ENCODE data around the gene FBH1. TPM values are rescaled to one million over a fixed set of nuclear protein-coding genes. Genes with fewer than 3 reads are reported as not detected.
A peak's percentile ranks its signal among the peaks of the same experiment; 100 is the strongest.
"Not testable (repeated sequence)": the region's sequence is repeated elsewhere in the genome, so short reads cannot be mapped to it uniquely, and the experiment has no call there.

Gene FBH1
- 32.8 and 38.4 TPM in 2 replicates for total RNA-seq (2014; rRNA removed; shearing (Covaris generic))

DNA sequence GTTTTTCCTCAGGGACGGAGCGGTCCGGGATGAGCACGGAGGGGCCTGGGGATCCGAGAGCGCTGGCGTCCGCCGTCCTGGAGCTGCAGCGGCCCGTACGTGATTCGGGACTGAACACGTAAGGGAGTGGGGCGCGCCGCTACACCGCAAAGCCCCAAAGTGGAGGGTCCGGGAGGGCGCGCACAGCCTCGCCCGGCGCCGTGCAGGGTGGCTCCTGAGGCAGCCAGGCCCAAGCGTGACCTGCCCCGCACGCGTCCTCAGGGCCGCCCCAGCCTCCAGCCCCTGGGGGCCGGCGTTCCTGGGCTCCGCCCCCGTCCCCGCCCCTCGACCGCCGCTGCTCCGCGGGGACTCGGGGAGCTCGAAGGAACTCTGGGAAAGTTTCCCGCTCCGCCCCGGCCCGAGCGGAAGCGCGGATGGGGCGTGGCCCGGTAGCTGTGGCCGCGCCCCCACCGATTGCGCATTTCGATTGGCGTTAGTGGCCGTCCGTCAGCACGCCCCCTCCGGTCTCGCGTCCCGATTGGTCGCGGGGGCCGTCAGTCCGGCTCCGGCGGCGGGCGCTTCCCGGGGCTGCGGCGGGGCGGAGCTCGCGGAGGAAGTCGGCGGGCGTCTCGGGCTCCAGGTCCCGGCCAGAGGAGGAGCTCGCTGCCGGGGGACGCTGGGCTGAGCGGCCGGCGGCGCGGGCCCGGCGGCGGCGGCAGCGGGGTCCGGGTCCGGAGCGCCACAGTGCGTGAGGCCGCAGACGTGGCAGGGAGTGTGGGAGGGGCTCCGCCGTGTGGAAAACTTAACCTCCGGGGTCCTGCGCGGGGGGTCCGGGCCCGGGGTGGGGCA is at the start of gene FBH1, which contains the start of gene ANKRD16:
Gene FBH1, plus strand, starts transcription at position 620 of the 828 bp plus-strand sequence. Its CDS starts 103 bp downstream, at position 723.
Gene ANKRD16, minus strand, starts transcription at position 270 of the 828 bp plus-strand sequence. CDS start 539 bp downstream, outside the sequence.
- peak; percentile 94 for DNase-seq
- Histone ChIP-seq H3K4me1 (no peaks in the 10 kb centered on the region), H3K4me3 (peak within 1 kb of the TSS; percentile 84), H3K9me3 (replicated peaks) (no peaks in the 10 kb centered on the region), H3K36me3 (peaks cover 7% of the 10 kb centered on the region), H3K27me3 (no peaks in the 10 kb centered on the region), H3K27ac (peak within 1 kb of the TSS; percentile 63)

DNA sequence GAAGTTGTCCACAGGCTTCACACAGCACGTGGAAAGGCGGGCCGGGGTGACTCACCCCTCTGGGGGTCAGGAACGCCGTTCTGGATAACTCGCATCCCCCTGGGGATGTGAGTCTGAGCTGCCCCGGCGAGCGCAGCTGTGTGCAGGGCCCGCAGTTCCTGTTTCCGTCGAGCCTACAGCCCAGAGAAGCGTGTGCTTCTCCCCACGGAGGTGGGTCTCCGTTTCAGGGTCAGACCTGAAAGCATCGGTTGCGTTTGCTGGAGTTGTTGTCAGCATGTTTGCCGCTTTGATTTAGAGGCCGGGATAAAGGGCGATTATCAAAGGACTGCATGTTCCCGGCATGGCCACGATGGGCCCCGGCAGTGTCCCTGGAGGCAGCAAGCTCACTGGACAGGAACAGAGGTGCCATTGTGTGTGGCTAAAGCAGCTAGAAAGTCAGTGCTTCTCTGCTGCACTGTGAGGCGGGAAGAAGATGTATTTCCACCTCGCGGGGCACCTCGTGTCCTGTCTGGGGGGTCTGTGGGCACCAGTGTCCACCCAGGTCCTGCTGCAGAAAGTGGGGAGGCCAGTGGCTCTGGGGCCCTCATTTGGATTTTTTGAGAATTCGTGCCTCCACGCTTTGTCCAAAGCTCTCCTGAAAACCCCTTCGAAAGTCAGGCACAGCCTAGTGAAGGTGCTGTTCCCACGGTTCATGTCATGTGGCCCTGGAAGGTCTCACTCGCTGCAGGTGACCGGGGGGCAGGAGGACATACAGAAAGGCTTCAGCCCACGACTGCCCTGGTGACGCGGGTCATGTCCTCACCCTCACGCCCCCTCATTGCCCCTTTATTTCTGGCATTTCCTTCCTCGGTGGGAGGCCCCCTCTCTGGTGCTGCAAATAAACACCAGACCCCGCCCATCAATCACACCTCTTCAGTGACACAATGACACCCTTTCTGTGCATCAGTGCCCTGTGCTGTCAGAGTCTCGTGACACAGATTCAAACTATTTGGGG is 49.4 kb upstream of the FBH1 start:
- peak overlapping the region; percentile 53 for H3K4me3 ChIP-seq
- peak; percentile 84 to 85 for DNase-seq
- no peaks in the 10 kb centered on the region for H3K27me3 ChIP-seq
- H3K27ac ChIP-seq: peak overlapping the region; percentile 82
- 0 out of 2 replicates have a peak, but pooled peaks cover 7% of the 10 kb centered on the region for H3K4me1 ChIP-seq
- H3K36me3 ChIP-seq: no peaks in the 10 kb centered on the region
- H3K9me3 ChIP-seq (replicated peaks): no peaks in the 10 kb centered on the region

- Histone ChIP-seq H3K9me3 (replicated peaks) (no peaks in the 10 kb centered on the region), H3K4me1 (0 out of 2 replicates have a peak, but pooled peaks cover 7% of the 10 kb centered on the region), H3K27me3 (no peaks in the 10 kb centered on the region), H3K36me3 (no peaks in the 10 kb centered on the region), H3K4me3 (no peak overlapping the region), H3K27ac (no peak overlapping the region)
- DNase-seq: no peak
These were observed 48.1 kb upstream of the FBH1 start for GRCh38 chr10:5841965-5842364.

- Histone ChIP-seq H3K4me3 (no peak overlapping the region), H3K27ac (no peak overlapping the region), H3K36me3 (no peaks in the 10 kb centered on the region), H3K9me3 (replicated peaks) (no peaks in the 10 kb centered on the region), H3K27me3 (no peaks in the 10 kb centered on the region), H3K4me1 (0 out of 2 replicates have a peak, but pooled peaks cover 7% of the 10 kb centered on the region)
- no peak for DNase-seq
These were observed 46.2 kb upstream of the FBH1 start for GRCh38 chr10:5843686-5844344.

DNA sequence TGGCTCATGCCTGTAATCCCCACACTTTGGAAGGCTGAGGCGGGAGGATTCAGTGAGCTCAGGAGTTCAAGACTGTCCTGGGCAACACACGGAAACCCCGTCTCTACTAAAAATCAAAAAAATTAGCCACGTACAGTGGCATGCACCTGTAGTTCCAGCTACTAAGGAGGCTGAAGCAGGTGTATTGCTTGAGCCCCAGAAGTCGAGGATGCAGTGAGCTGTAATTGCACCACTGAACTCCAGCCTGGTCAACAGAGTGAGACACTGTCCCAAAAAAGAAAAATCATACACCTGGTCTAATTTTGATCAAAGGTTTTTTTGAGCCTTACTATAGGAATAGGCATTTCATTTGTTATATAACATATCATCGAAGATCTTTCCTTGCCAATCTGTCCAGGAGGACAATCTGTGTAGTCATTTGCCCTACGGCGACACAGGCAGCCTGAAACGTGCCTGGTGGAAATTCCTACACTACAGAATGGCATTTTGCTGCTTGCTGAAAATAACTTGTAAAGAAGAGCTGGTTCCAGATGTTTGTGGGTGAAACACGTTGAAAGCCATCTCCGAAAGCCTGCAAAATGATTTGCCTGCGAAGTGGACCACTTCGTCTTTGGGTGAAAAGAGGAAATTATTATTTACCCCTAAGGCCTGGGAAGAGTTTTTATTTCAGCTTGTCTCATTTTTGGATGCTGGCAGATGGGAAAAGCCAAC is 45.5 kb upstream of the FBH1 start:
- H3K9me3 ChIP-seq (replicated peaks): no peaks in the 10 kb centered on the region
- no peak overlapping the region for H3K4me3 ChIP-seq
- H3K4me1 ChIP-seq: 0 out of 2 replicates have a peak, but pooled peaks cover 7% of the 10 kb centered on the region
- H3K27me3 ChIP-seq: no peaks in the 10 kb centered on the region
- DNase-seq: no peak
- no peaks in the 10 kb centered on the region for H3K36me3 ChIP-seq
- no peak overlapping the region for H3K27ac ChIP-seq

- not testable (repeated sequence) for DNase-seq; H3K9me3 ChIP-seq (replicated peaks); H3K27ac ChIP-seq; H3K4me1 ChIP-seq; H3K27me3 ChIP-seq; H3K4me3 ChIP-seq; H3K36me3 ChIP-seq
These were observed 43.4 kb upstream of the FBH1 start for GRCh38 chr10:5846667-5847066.

- DNase-seq: no peak
- Histone ChIP-seq H3K36me3 (no peaks in the 10 kb centered on the region), H3K27me3 (no peaks in the 10 kb centered on the region), H3K9me3 (replicated peaks) (no peaks in the 10 kb centered on the region), H3K27ac (no peak overlapping the region), H3K4me1 (no peaks in the 10 kb centered on the region), H3K4me3 (no peak overlapping the region)
These were observed 35.9 kb upstream of the FBH1 start for GRCh38 chr10:5854131-5854475.

DNA sequence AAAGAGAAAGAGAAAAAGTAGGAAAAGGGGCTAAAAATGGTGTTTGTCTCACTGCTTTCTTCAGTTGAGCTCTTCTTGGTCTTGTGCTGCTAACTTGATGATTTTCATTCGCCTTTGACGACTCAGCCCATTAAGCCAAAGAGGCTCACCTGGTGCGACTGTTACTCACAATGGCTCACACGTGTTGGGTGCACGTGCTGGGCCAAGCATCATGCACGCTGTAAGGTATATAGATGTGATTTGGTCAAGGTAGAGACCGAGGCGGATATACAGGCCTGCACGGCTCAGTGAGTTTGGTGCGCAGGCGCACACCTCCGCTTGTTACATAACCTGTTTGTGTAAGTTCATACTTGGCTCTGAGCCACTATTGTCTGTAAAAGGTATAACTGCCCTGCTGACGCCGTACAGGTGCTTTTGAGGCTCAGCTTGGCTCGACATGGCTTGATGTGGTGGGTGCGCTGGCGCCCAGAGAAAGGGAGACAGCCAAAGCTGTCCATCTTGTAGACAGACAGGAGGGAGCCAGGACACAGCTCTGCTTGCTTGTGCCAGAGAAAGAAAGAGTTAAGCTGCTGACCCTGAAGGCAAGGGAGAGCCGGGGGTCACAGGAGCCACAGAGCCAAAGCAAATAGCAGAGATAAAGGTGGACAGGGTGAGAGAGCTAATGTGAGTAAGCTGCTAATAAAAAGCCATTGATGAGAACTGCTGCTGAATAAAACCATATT is 33.9 kb upstream of the FBH1 start:
- no peak overlapping the region for H3K27ac ChIP-seq
- no peaks in the 10 kb centered on the region for H3K4me1 ChIP-seq
- H3K4me3 ChIP-seq: no peak overlapping the region
- no peaks in the 10 kb centered on the region for H3K27me3 ChIP-seq
- H3K36me3 ChIP-seq: no peaks in the 10 kb centered on the region
- DNase-seq: no peak
- H3K9me3 ChIP-seq (replicated peaks): no peaks in the 10 kb centered on the region

DNA sequence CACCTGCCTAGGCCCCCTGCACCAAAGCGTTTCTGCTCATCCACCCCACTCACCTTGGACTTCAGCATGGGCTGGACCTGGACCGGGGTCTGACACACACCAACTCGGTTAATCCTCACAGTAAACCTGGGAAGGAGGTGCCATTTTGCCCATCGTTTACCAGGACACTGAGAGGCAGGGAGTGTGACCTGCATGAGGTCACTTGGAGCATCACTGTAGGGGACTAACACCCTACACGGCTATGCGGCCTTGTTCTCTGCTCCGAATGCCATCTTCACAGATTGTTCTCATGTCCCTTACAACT is 33.4 kb upstream of the FBH1 start:
- no peaks in the 10 kb centered on the region for H3K9me3 ChIP-seq (replicated peaks)
- H3K4me3 ChIP-seq: no peak overlapping the region
- H3K27me3 ChIP-seq: no peaks in the 10 kb centered on the region
- no peak for DNase-seq
- no peak overlapping the region for H3K27ac ChIP-seq
- H3K36me3 ChIP-seq: no peaks in the 10 kb centered on the region
- H3K4me1 ChIP-seq: no peaks in the 10 kb centered on the region

DNA sequence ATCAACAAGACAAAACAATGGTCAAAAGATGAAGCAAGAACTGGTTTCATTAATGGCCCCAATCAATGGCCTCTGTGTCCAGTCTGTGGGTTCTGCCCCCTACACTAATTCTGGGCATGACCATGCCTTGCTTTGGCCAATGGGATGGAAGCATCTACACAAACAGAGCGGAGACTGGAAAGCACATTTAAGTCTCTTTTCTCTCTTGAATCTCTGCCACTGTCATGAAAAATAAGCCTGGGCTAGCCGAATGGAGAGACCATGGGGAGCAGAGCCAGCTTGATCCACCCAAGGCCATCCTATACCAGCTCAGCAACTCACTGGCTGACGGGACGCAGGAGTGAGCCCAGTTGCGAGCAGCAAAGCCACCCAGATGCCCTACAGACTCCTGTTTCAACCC is 31.2 kb upstream of the FBH1 start:
- no peak for DNase-seq
- H3K27me3 ChIP-seq: no peaks in the 10 kb centered on the region
- H3K27ac ChIP-seq: no peak overlapping the region
- H3K36me3 ChIP-seq: no peaks in the 10 kb centered on the region
- no peaks in the 10 kb centered on the region for H3K9me3 ChIP-seq (replicated peaks)
- H3K4me3 ChIP-seq: no peak overlapping the region
- no peaks in the 10 kb centered on the region for H3K4me1 ChIP-seq

- Histone ChIP-seq H3K27ac (no peak overlapping the region), H3K4me3 (no peak overlapping the region), H3K36me3 (no peaks in the 10 kb centered on the region), H3K9me3 (replicated peaks) (no peaks in the 10 kb centered on the region), H3K27me3 (no peaks in the 10 kb centered on the region), H3K4me1 (no peaks in the 10 kb centered on the region)
- no peak for DNase-seq
These were observed 30.0 kb upstream of the FBH1 start for GRCh38 chr10:5860066-5860465.

DNA sequence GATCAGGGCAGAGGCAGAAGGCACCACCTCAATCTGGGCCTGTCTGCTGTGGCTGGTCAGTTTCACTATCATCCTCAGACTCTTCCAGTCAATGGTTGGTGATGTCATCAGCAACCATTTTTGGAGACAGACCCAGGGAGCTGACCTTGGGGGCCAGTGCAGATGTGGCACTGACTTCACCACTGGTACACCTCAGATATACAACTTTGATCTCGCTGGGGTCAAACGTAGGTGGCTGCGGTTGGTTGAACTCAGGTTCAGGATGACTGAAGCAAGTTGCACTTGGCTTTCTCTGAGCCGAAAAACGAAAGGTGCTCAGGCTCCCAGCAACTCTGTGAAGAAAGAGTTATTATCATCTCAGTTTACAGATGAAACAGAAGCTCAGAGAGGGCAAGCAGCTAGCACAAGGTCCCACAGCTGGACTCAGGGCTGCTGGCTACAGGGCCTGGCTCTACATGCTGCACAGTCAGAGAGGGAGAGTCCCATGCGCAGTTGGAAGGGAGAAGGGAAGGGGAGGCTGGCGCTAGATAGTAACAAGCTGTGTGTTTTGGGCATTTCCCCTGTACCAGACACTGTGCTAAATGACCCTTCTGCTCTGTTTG is 27.6 kb upstream of the FBH1 start:
- Histone ChIP-seq H3K27me3 (no peaks in the 10 kb centered on the region), H3K4me1 (no peaks in the 10 kb centered on the region), H3K36me3 (no peaks in the 10 kb centered on the region), H3K27ac (no peak overlapping the region), H3K9me3 (replicated peaks) (no peaks in the 10 kb centered on the region), H3K4me3 (no peak overlapping the region)
- DNase-seq: no peak

- not testable (repeated sequence) for H3K27ac ChIP-seq; H3K4me1 ChIP-seq; DNase-seq; H3K4me3 ChIP-seq; H3K27me3 ChIP-seq; H3K9me3 ChIP-seq (replicated peaks); H3K36me3 ChIP-seq
These were observed 26.9 kb upstream of the FBH1 start for GRCh38 chr10:5862981-5863685.

Measured in SJCRH30 (cell line).